Panc1 (cell line): ENCODE results near the gene EFCAB8. TPM values are rescaled to one million over a fixed set of nuclear protein-coding genes. Genes with fewer than 3 reads are reported as not detected.

Experiments
- ATAC-seq: fragments of 200-7000 bp; cut with Tn5 transposase; 2 replicates; pipeline ENCODE4 v1.9.1; 2020; ENCODE audit warnings: mild to moderate bottlenecking, moderate library complexity
- BruUV-seq: library from RNA; stranded (reverse); fragments of 400-500 nt; replicated peaks from 2 replicates; lab custom pipeline; 2021; lab: Mats Ljungman, UMichigan
- CTCF ChIA-PET: fragments of 300-600 bp; sonication (Branson Sonifier 250); formaldehyde crosslinking; loops from one replicate; lab custom pipeline; 2022; ENCODE audit warnings: antibody characterized with exemption; lab: Charles Lee
- POLR2A ChIA-PET: fragments of 300-600 bp; sonication (Branson Sonifier 250); formaldehyde crosslinking; loops from one replicate; lab custom pipeline; 2022; ENCODE audit warnings: antibody characterized with exemption; lab: Charles Lee
- DNase-seq: peaks from one replicate; pipeline ENCODE4 v3.0.0-alpha.2; 2010; ENCODE audit warnings: low read depth, low spot score
- H3K27ac ChIP-seq: 2 replicates; pipeline ENCODE4 v1.5.1; 2011; ENCODE audit warnings: mild to moderate bottlenecking, low read length, inconsistent platforms
- H3K27me3 ChIP-seq: fragments of 200-500 bp; sonication (Bioruptor generic); 2 replicates; pipeline ENCODE4 v1.6.0; 2014; ENCODE audit warnings: low read length, inconsistent platforms; ENCODE audit not compliant: control insufficient read depth, insufficient read depth
- H3K36me3 ChIP-seq: fragments of 200-500 bp; sonication (Bioruptor generic); 2 replicates; pipeline ENCODE4 v1.5.1; 2014; ENCODE audit warnings: inconsistent platforms, mild to moderate bottlenecking, low read length, moderate library complexity; ENCODE audit not compliant: control insufficient read depth, insufficient read depth
- H3K4me1 ChIP-seq: 2 replicates; pipeline ENCODE4 v1.5.1; 2011; ENCODE audit warnings: inconsistent platforms, mild to moderate bottlenecking, low read length, moderate library complexity; ENCODE audit not compliant: control insufficient read depth, insufficient read depth
- H3K4me3 ChIP-seq, 2 experiments: 2 replicates each; pipeline ENCODE4 v1.5.1; 2011 to 2012; ENCODE audit warnings: low read depth in 2 of 2, low read length in 2 of 2, mild to moderate bottlenecking in 2 of 2, inconsistent platforms in 1 of 2, moderate library complexity in 1 of 2
- H3K9me3 ChIP-seq: fragments of 200-500 bp; sonication (Bioruptor generic); 2 replicates; pipeline ENCODE4 v1.5.1; 2014; ENCODE audit warnings: low read depth, mild to moderate bottlenecking, inconsistent platforms, low read length, moderate library complexity; ENCODE audit not compliant: control insufficient read depth, insufficient read depth
- CTCF ChIP-seq: fragments of 450-650 bp; IDR thresholded peaks from 2 replicates; pipeline ENCODE4 v1.5.1; 2017; ENCODE audit warnings: mild to moderate bottlenecking
- POLR2AphosphoS5 ChIP-seq: IDR thresholded peaks from 2 replicates; pipeline ENCODE4 v1.6.1; 2012; ENCODE audit warnings: mild to moderate bottlenecking, low read depth, low read length, moderate library complexity
- REST ChIP-seq, 2 experiments: IDR thresholded peaks; 2 replicates each; pipeline ENCODE4 v1.6.1; 2011 to 2012; ENCODE audit warnings: low read depth in 2 of 2, control low read depth in 1 of 2, low read length in 1 of 2, mild to moderate bottlenecking in 1 of 2, moderate library complexity in 1 of 2; ENCODE audit not compliant: insufficient read depth in 1 of 2
- SIN3A ChIP-seq: IDR thresholded peaks from 2 replicates; pipeline ENCODE4 v1.6.1; 2012; ENCODE audit warnings: low read depth, mild to moderate bottlenecking, low read length, moderate library complexity, borderline replicate concordance; ENCODE audit not compliant: insufficient read depth
- TCF7L2 ChIP-seq: IDR thresholded peaks from 2 replicates; pipeline ENCODE4 v1.6.1; 2011; ENCODE audit warnings: mild to moderate bottlenecking, low read depth, low read length, inconsistent platforms
- in situ Hi-C: cut with HindIII; loops from 2 replicates; pipeline ENCODE4 v1.10.0; 2016; ENCODE audit warnings: low sequenced_read_pairs, low pct_unique_long_range_greater_than_20kb
- intact Hi-C: fragments of 100-400 bp; cut with micrococcal nuclease; formaldehyde crosslinking; loops from one replicate; pipeline ENCODE4 v1.10.0; 2022; ENCODE audit not compliant: unreplicated experiment
- total RNA-seq: library from RNA; stranded (reverse); gene quantifications from one replicate; pipeline ENCODE4 v1.2.1, GENCODE V29; 2021; ENCODE audit not compliant: unreplicated experiment

EFCAB8 gene
- total RNA-seq, 1 experiment from 2014 or later = 1.1 TPM

GRCh38 chr20:32877507-32877906 is 18.8 kb downstream of the EFCAB8 start:
- in situ Hi-C loops = no loop called here
- ATAC-seq = no peak
- Histone ChIP-seq H3K27ac (no peak overlapping the region), H3K4me3 (no peak overlapping the region), H3K27me3 (no peaks in the 10 kb centered on the region), H3K36me3 (no peaks in the 10 kb centered on the region), H3K9me3 (no peaks in the 10 kb centered on the region), H3K4me1 (no peaks in the 10 kb centered on the region)
- intact Hi-C loops = no loop called here
- no peak for TF ChIP-seq TCF7L2
- TF ChIP-seq REST (IDR thresholded peaks at IDR 0.05; ENCODE audit: insufficient read depth in 1 of 2, low read depth in 2 of 2, low read length in 1 of 2) = no peak
- TF ChIP-seq POLR2AphosphoS5 = no peak
- no peak for TF ChIP-seq SIN3A
- no peak for TF ChIP-seq CTCF
- ChIA-PET POLR2A (no interaction called here), CTCF (no interaction called here)
- DNase-seq = no peak
- no TSS peak for BruUV-seq

GRCh38 chr20:32878820-32879219 is 20.1 kb downstream of the EFCAB8 start:
- in situ Hi-C loops = no loop called here
- no peak for ATAC-seq
- H3K36me3 ChIP-seq = no peaks in the 10 kb centered on the region
- DNase-seq = no peak
- H3K27ac ChIP-seq = no peak overlapping the region
- H3K9me3 ChIP-seq = no peaks in the 10 kb centered on the region
- no peak for TF ChIP-seq SIN3A
- no peak for TF ChIP-seq CTCF
- TF ChIP-seq TCF7L2 = no peak
- BruUV-seq = no TSS peak
- no peaks in the 10 kb centered on the region for H3K27me3 ChIP-seq
- no peaks in the 10 kb centered on the region for H3K4me1 ChIP-seq
- POLR2A ChIA-PET = no interaction called here
- no peak overlapping the region for H3K4me3 ChIP-seq
- CTCF ChIA-PET = no interaction called here
- intact Hi-C loops = no loop called here

DNA sequence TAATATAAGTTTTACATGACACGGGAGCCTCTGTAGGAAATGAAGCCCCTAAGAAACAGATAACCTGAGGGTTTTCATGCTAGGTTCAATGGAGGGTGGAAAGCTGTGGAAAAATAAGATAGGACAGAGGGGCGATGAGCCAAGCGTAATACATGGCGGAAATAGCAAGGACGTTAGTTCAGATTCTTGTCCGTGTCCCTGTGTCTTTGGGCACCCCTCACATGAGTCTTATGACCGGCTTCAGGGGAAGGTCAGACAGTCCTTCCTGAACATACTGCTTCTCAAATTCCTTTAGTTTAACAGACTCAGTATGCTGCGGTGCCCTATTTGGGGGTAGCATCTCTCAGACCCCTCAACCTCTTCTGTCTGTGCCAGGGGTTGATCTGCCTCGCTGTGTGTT is 20.8 kb downstream of the EFCAB8 start:
- DNase-seq (no peak), ATAC-seq (no peak)
- TF ChIP-seq POLR2AphosphoS5 (no peak), REST (IDR thresholded peaks at IDR 0.05; ENCODE audit: insufficient read depth in 1 of 2, low read depth in 2 of 2, low read length in 1 of 2) (no peak), TCF7L2 (no peak), CTCF (no peak), SIN3A (no peak)
- intact Hi-C loops = no loop called here
- H3K27ac ChIP-seq = no peak overlapping the region
- in situ Hi-C loops = no loop called here
- H3K4me3 ChIP-seq = no peak overlapping the region
- ChIA-PET CTCF (no interaction called here), POLR2A (no interaction called here)
- no peaks in the 10 kb centered on the region for H3K4me1 ChIP-seq
- no peaks in the 10 kb centered on the region for H3K36me3 ChIP-seq
- BruUV-seq = no TSS peak
- no peaks in the 10 kb centered on the region for H3K27me3 ChIP-seq
- no peaks in the 10 kb centered on the region for H3K9me3 ChIP-seq
